ENCODE measurements around the gene MTHFS.
"Not testable (repeated sequence)": the region's sequence is repeated elsewhere in the genome, so short reads cannot be mapped to it uniquely, and the experiment has no call there.

The MTHFS gene

DNA sequence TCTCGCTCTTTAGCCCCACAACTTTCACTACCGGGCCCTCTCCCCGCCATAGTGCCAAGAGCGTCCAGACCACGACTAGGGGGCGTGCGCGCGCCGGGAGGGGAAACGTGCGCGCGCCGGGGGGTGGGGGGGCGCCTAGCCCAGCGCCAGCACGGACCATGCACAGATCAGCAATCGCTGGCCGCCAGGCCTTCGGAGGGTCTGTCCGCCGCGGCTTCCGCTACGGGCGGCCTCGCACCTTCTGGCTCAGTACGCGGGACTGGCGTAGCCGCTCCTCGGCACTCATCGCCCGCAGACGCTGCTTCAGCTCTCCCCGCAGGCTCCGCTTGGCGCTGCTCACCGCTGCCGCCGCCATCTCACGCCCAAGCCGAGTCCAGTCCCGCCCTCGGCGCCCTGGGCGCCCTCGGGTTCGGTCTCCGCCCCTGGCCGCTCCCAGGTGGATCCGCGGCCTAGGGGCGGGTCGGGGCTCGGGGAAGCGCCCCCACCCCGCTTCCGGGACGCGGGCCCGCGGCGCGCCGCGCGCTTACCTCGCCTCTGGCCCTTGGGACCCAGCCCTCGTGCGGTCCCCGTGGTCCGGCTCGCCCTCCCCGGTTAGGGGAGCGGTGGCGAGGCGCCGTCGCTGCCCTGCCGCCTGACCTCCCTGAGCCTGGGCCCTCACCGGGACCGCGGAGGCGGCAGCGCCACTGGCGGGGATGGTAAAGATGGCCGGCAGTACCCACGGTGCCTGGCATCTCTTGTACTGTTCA lies at the start of gene MTHFS:
Gene MTHFS, minus strand, starts transcription at position 381 of the 746 bp plus-strand sequence. Its CDS starts 26 bp downstream, at position 355.
- in situ Hi-C loops (cut with MboI; ENCODE audit: low pct_unique_long_range_greater_than_20kb, low sequenced_read_pairs, unreplicated experiment), result no loop called here
- TF ChIP-seq, protein P1, sequence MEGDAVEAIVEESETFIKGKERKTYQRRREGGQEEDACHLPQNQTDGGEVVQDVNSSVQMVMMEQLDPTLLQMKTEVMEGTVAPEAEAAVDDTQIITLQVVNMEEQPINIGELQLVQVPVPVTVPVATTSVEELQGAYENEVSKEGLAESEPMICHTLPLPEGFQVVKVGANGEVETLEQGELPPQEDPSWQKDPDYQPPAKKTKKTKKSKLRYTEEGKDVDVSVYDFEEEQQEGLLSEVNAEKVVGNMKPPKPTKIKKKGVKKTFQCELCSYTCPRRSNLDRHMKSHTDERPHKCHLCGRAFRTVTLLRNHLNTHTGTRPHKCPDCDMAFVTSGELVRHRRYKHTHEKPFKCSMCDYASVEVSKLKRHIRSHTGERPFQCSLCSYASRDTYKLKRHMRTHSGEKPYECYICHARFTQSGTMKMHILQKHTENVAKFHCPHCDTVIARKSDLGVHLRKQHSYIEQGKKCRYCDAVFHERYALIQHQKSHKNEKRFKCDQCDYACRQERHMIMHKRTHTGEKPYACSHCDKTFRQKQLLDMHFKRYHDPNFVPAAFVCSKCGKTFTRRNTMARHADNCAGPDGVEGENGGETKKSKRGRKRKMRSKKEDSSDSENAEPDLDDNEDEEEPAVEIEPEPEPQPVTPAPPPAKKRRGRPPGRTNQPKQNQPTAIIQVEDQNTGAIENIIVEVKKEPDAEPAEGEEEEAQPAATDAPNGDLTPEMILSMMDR (IDR thresholded peaks at IDR 0.05; ENCODE audit: extremely low read depth, insufficient read depth, missing control alignments), result peak; percentile 48
- peak; percentile 79 for DNase-seq (ENCODE audit: low spot score)

DNA sequence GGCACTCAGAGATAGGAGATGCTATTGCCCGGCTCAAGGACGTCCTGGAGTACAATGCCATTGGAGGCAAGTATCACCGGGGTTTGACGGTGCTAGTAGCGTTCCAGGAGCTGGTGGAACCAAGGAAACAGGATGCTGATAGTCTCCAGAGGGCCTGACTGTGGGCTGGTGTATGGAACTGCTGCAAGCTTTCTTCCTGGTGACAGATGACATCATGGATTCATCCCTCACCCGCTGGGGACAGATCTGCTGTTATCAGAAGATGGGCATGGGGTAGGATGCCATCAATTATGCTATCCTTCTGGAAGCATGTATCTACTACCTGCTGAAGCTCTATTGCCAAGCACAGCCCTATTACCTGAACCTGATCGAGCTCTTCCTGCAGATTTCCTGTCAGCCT lies 47.8 kb upstream of the MTHFS start:
- no peak for DNase-seq (ENCODE audit: low spot score)
- TF ChIP-seq, protein P1 (IDR thresholded peaks at IDR 0.05; ENCODE audit: extremely low read depth, insufficient read depth, missing control alignments), result no peak
- in situ Hi-C loops (cut with MboI; ENCODE audit: low pct_unique_long_range_greater_than_20kb, low sequenced_read_pairs, unreplicated experiment), result no loop called here

DNA sequence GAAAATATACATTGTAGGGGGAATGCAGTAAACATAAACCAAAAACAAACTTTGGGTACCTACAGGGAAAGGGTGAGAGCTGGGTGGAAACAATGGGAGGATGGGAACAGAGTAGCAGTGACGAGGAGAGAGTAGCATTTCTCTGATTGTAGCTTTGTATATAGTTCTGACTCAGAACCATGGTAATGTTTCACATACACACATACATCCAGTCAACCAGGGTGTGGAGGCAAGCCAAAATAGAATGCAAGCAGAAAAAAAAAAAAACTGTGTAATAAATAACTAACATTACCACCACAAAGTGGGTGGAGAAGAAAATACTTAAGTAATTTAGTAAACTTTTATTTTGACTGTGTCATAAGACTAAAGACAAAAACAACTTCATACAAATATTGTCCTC lies 47.0 kb upstream of the MTHFS start:
- peak; percentile 56 for DNase-seq (ENCODE audit: low spot score)
- TF ChIP-seq, protein P1 (IDR thresholded peaks at IDR 0.05; ENCODE audit: extremely low read depth, insufficient read depth, missing control alignments), result no peak
- in situ Hi-C loops (cut with MboI; ENCODE audit: low pct_unique_long_range_greater_than_20kb, low sequenced_read_pairs, unreplicated experiment), result no loop called here

DNA sequence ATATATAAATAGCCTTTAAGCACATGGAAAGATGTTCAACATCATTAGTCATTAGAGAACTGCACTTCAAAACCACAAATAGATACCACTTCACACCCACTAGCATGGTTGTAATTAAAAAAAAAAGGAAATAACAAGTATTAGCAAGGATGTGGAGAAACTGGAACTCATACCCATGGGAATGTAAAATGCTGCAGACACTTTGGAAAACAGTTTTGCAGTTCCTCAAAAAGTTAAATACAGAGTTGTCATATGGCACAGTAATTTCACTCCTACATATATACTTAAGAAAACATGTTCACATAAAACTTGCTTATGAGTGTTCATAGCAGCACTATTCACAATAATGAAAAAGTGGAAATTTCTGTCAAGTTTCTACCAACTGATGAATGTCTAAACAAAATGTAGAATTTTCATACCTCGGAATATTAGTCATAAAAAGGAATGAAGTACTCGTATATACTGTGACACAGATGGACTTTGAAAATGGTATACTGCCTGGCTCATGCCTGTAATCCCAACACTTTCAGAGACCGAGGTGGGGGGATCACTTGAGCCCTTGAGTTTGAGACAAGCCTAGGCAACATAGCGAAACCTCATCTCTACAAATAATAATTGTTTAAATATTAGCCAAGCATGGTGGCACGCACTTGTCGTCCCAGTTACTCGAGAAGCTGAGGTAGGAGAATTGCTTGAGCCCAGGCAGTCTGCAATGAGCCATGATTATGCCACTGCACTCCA lies 46.1 kb upstream of the MTHFS start:
- DNase-seq (ENCODE audit: low spot score), result no peak
- TF ChIP-seq, protein P1 (IDR thresholded peaks at IDR 0.05; ENCODE audit: extremely low read depth, insufficient read depth, missing control alignments), result no peak
- in situ Hi-C loops (cut with MboI; ENCODE audit: low pct_unique_long_range_greater_than_20kb, low sequenced_read_pairs, unreplicated experiment), result no loop called here

DNA sequence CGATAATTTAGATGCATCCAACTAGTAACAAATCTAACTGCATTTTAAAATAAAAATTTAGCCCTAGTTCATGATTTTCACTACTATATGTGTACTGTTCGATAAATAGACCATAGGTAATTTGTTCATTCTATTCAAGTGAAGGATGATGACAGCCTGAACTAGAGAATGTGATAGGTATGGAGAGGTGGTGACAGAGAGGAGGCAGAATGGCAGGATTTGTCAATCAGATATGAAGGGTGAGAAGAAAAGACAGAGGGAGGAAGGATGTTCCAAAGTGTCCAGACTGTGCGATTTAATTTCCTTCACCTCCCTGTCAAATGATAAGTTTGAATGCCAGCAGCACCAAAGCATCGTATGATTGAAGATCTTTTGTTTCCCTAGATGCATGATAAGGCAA lies 42.6 kb upstream of the MTHFS start:
- in situ Hi-C loops (cut with MboI; ENCODE audit: low pct_unique_long_range_greater_than_20kb, low sequenced_read_pairs, unreplicated experiment), result no loop called here

DNA sequence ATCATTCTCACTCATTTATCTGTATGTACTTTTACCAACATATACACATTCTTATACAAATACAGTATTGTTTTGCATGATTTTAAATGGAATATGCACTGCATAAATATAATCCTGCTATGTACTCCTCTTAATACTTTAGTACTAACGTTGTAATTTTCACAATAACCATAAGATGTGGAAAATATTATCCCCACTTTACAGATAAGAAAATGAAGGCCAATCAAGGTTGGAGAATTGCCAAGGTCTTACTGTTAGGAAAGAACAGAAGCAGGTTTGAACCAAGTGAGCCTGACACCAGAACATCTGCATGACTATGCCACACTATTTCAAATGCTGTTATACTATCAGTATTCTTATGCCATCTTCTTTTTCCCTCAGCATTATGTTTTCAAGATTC lies 41.3 kb upstream of the MTHFS start:
- TF ChIP-seq, protein P1 (IDR thresholded peaks at IDR 0.05; ENCODE audit: extremely low read depth, insufficient read depth, missing control alignments), result no peak
- no peak for DNase-seq (ENCODE audit: low spot score)
- in situ Hi-C loops (cut with MboI; ENCODE audit: low pct_unique_long_range_greater_than_20kb, low sequenced_read_pairs, unreplicated experiment), result no loop called here

More for the DNA sequence above, 42.6 kb upstream of the MTHFS start:
- DNase-seq (ENCODE audit: low spot score), result no peak
- TF ChIP-seq, protein P1 (IDR thresholded peaks at IDR 0.05; ENCODE audit: extremely low read depth, insufficient read depth, missing control alignments), result no peak

DNA sequence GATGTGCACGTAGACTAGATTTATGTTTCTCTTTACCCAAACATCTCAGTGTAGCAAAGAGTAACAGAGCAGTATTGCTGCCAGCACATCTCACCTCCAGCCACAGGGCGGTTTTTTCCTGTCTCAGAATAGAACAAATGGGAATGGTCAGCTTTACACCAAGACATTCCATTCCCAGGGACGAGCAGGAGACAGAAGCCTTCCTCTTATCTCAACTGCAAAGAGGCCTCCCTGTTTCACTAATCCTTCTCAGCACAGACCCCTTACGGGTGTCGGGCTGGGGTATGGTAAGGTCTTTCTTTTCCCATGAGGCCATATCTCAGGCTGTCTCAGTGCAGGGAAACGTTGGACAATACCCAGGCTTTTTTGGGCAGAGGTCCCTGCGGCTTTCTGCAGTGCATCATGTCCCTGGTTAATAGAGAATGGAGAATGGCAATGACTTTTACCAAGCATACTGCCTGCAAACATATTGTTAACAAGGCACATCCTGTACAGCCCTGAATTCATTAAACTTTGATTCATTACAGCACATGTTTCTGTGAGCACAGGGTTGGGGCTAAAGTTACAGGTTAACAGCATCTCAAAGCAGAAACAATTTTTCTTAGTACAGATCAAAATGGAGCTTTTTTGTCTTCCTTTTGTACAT lies 38.9 kb upstream of the MTHFS start:
- in situ Hi-C loops (cut with MboI; ENCODE audit: low pct_unique_long_range_greater_than_20kb, low sequenced_read_pairs, unreplicated experiment); DNase-seq (ENCODE audit: low spot score): not testable (repeated sequence)
